DND-41 (cell line): ENCODE measurements around the gene KRTAP9-1.

Experiments used
- EZH2 ChIP-seq: IDR thresholded peaks from 3 replicates; pipeline ENCODE4 v1.6.1; 2012; ENCODE audit warnings: borderline replicate concordance, low read depth, mild to moderate bottlenecking, moderate library complexity, low read length, inconsistent platforms; ENCODE audit not compliant: severe bottlenecking
- TF ChIP-seq, protein P1 (sequence below): IDR thresholded peaks from 2 replicates; pipeline ENCODE4 v1.5.1; 2012; ENCODE audit warnings: borderline replicate concordance, low read length, moderate library complexity, mild to moderate bottlenecking; ENCODE audit not compliant: poor library complexity, severe bottlenecking; ENCODE audit errors: extremely low read depth

DNA sequence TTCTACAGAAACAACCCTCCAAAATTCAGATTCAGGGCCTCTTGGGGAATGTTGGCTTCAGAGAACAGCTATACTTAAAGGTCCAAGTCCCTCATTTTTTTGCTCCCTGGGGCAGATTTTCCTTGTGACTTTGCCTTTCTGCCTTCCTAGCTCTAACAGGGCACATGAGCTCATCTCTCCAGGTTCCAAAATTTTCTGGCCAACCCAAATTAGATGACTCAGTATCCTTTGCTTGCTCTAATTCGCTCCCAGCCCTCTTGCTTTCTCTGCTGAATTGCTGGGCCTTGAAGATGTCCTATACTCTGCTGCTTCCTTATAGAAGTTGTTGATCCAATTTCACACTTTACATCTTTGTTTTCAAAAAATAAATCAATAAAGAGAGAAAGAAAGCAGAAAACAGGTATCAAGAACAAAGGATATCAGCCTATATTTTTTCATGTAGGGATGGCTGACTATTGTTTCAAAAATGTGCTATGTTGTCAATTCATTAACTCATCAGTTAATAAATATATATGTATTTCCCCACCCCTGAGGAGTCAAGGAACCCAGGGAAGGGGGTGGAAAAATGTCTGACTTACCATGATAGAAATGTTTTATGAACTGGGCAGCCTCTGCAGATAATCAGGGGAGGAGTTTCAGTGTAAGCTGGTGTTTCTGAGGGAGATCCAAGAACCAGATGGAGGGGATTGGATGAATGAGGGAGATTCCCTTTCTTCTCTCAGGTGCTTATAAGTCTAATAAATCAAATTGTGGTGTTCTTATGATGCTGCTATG, 10.7 kb upstream of the KRTAP9-1 start:
- TF ChIP-seq, protein P1, sequence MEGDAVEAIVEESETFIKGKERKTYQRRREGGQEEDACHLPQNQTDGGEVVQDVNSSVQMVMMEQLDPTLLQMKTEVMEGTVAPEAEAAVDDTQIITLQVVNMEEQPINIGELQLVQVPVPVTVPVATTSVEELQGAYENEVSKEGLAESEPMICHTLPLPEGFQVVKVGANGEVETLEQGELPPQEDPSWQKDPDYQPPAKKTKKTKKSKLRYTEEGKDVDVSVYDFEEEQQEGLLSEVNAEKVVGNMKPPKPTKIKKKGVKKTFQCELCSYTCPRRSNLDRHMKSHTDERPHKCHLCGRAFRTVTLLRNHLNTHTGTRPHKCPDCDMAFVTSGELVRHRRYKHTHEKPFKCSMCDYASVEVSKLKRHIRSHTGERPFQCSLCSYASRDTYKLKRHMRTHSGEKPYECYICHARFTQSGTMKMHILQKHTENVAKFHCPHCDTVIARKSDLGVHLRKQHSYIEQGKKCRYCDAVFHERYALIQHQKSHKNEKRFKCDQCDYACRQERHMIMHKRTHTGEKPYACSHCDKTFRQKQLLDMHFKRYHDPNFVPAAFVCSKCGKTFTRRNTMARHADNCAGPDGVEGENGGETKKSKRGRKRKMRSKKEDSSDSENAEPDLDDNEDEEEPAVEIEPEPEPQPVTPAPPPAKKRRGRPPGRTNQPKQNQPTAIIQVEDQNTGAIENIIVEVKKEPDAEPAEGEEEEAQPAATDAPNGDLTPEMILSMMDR = no peak
- no peak for TF ChIP-seq EZH2
